ENCODE measurements around the gene CCDC180.
"Not testable (repeated sequence)": the region's sequence is repeated elsewhere in the genome, so short reads cannot be mapped to it uniquely, and the experiment has no call there.

Gene CCDC180

DNA sequence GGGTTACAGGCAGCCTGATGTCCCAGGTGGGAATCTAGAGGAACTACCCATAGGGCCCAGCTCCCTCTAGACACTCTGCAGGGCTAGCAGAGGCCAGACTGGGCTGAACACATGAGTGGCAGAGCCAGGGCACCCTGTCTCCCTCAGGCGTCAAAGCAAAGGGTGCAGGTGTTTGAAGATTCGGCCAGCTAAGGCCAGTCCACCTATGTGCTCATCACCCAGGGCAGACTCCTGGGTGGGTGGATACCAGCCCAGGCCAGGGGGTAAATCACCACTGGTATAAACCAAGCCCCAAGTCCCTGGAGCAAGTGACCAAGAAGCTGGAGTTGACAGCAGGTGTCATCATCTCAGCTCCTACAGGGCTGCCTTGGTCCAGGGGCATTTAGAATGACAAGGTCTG lies 3.4 kb downstream of the CCDC180 start:
- DNase-seq: no peak

DNA sequence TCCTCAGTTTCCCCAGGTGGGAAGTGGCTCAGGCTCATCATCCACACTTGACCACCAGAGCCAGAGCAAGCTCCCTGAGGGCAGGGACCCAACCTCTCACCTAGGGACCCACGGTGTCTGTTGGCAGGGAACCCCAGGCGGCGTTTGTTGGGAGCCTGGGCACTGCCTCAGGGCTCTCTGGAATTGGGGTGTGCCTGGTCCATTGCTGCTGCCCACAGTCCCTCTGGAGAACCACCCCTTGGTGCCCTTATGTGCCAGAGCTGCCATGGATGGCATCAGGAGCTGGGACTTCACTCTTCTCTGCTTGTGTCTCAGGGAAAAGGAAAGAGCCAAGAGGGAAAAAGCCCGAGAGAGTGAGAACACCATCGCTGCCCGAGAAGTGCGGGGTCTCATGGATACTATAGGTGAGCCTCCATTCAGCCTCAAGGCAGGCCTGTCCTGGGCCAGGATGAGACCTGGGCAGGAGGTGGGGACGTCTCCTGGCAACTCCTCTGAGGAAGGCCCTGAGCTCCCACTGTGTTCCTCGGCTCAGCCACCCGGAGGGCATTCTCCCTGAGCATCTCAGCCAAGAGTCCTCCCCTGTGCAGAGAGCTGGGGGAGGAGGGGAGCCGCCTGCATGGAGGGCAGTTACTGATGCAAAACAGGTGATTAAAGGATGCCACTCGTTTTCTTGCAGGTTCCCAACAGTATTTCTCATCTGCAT lies 4.5 kb downstream of the CCDC180 start:
- DNase-seq: no peak

DNA sequence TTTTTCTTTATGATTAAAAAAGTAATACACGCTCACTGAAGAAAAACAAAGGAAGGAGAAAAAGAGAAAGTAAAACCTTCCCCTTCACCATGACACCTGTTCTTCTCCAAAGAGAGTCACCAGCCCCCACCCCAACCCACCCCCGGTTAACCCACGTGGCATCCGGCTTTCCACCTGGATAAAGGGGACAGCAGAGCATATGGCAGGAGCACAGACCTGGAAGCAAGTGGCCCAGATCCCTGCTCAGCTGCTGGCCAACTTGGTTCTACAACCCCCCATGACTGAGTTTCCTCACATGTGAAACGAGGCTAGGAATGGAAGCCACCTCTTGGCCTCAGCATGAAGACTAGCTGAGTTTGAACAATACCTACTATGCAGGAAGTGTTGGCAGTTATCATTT lies 5.1 kb downstream of the CCDC180 start:
- no peak for DNase-seq

DNA sequence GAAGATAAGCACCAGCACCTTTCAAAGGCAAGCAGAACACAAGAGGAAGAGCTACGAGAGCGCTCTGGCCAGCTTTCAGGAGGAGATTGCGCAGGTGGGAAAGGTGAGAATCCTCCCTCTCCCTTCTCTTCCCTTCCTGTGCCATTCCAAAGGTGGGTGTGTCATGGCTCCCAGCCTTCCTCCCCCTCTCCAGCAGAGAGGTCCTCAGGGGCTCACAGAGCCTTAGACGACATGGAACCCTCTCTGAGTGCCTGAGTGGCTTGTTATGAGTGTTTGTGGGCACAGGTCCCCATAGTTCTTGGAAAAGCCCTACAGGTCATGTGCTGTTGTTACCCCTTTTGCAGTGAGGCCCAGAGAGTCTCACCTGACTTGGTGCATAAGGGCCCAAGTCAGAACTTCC lies 5.8 kb downstream of the CCDC180 start:
- DNase-seq: no peak

DNA sequence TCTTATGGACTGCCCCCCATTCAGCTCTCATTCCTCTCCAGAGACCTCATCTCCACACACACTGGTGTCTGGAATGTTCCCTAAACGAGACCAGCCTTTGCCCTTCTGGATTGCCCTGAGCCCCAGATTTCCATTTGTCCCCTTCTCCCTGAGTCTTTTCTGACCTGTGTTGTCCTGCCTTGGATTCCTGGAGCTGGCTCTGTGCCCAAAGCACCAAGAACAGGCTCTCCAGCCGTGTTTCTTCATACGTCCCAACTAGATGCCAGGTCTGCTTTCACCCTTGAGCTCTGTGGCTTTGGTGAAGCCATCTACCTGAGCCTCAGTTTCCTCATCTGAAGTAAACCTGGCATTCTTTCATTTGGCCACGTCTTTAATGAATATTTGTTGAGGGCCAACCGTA lies 6.3 kb downstream of the CCDC180 start:
- DNase-seq: no peak

DNA sequence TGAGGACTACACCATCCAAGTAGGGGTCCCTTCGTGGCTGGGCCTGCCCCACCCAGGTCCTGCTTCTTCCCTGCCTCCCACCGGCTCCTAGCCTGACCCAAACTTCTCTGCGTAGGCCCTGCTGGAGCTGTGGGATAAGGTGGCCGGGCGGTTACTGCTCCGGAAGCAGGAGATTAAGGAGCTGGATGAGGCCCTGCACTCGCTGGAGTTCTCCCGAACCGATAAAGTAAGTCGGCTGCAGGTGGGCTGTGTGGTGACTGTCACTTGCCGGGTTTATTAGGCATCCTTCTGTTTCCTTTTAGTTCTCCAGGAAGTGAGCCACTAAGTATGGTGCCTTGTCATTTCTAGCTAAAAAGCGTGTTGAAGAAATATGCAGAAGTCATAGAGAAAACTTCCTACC lies 7.0 kb downstream of the CCDC180 start:
- DNase-seq: no peak

DNA sequence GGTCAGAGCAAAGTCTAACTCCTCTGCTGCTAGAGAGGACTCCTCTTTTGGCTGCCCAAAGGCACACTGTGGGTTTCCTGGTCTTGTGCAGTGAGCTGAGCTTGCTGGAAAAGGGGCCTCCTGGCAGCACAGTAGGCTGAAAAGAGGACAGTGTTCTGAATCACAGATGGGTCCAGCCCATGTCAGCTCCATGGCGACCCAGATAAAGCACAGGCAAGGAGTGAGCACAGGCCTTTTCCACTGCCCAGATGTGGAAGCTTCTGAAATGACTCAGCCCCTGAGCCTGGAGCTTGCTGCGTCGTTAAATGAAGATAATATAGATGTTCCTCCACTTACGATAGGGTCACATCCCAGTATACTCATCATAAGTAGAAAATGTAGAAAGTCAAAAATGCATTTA lies 8.1 kb downstream of the CCDC180 start:
- no peak for DNase-seq

DNA sequence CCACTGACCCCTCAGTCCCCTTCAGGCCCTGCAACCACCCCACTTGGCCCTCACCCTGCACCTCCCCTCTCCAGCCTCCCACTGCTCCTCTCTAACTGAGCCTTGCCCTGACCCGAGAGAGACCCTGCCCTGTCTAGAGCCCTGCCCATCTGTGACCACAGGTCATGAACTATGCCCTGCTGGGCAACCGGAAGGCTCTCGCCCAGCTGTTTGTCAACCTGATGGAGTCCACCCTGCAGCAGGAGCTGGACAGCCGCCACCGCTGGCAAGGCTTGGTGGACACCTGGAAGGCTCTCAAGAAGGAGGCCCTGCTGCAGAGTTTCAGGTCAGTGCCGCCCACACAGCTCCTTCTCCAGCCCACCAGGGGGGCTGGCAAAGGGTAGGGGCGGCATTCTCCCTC lies 9.4 kb downstream of the CCDC180 start:
- no peak for DNase-seq

DNA sequence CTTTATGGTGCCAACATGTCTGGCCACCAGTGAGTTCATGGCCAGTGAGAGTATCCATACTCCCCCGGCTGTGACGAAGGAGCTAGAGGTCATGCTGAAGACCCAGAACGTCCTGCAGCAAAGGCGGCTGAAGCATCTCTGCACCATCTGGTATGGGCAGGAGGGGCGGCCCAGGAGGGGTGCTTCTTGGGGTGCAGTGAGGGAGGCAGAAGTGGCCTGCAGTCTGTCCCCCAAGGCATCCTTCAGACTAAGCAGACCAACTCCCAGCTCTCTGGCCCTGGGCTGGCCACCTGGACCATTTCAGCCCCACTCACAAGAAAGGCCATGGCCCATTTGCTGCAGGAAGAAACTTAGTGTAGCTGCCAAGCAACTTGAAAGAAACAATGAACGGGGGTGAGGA lies 11.0 kb downstream of the CCDC180 start:
- no peak for DNase-seq

DNA sequence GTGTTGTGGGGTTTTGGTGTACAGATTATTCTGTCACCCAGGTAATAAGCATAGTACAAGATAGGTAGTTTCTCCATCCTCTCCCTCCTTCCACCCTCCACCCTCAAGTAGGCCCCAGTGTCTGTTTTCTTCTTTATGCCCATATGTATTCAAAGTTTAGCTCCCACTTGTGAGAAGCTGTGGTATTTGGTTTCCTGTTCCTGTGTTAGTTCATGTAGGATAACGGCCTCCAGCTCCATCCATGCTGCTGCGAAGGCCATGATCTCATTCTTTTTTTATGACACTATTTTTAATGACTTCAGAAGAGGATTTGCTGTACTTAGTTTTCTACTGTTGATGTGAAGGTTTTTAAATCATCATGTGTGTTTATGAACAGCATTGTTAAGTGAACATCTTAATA lies 11.9 kb downstream of the CCDC180 start:
- no peak for DNase-seq

DNA sequence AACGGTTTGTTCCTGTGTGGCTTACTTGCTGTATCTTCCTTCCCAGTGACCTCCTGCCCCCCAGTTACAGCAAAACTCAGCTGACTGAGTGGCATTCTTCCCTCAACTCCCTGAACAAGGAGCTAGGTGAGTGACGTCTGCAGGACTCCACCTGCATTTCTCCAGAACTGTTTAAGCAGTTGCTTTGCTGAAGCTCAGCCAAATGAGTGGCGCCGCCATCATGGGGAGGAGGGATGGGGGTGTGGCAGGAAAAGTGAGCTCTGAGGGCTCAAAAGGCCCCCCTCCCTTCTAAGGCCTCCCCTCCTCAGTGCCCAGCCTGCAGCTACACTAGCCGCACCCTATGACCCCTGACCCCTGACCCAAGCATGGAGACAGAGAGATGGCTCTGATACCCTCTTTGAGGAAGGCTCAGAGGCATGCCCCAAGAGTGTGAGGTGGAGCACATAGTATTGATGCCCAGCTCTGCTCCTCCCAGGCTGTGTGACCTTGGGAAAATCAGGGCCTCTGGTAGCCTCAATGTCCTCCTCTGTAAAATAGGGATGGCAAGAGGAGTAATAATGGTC lies 12.7 kb downstream of the CCDC180 start:
- no peak for DNase-seq

DNA sequence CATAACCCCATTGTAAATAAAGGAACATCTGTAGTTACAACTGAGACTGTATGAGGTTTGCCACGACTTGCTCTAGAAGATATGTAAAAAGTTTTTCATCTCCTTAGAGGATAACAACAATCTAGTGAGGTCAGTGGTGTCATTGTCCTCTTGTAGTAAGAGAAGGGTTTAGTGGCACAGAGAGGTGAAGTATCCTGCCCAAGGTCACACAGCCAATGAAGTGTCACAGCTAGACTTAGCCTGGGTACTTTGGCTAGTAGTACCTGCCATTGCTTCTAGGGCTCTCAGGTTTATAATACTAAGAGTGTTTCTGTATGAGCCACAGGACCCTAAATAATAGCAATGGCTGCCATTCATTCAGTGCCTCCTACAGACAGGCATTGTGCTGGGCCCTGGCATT lies 13.8 kb downstream of the CCDC180 start:
- no peak for DNase-seq

DNA sequence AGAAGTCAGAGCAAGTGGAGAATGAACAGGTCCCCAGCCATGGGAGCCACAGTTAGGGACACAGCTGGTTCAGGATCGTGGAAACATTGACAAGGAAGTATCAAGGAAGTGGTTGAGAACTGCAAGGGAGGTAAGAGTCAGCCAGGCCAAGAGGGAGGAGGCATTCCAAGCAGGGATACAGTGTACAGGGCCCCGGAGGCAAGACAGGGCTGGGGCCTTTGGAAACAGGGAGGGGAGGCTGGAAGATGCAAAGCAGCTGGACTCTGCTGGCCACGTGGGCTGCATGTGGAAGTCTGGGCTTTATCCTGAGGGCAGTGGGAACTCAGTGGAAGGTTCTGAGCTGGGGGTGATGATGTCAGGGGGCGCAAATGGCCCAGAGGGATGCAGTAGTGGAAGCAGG lies 14.2 kb downstream of the CCDC180 start:
- DNase-seq: no peak

DNA sequence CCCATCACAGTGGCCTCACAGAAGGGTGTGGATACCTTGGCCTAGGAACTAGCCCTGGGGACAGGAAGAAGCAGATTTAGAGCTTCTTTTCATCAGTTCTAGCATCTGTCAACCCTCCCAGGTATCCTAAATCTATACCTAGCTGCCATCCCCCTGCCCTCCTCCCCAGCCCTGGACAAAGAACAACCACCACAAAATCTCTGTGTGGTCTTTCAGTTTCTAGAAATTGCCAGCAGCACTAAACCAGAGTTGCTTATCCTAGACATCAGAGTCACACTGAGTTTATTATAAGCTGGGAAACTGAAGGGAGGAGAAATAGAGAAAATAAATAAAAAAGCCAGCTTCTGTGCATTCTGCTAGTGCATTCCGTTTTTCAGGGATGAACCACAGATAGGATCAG lies 14.6 kb downstream of the CCDC180 start:
- no peak for DNase-seq

DNA sequence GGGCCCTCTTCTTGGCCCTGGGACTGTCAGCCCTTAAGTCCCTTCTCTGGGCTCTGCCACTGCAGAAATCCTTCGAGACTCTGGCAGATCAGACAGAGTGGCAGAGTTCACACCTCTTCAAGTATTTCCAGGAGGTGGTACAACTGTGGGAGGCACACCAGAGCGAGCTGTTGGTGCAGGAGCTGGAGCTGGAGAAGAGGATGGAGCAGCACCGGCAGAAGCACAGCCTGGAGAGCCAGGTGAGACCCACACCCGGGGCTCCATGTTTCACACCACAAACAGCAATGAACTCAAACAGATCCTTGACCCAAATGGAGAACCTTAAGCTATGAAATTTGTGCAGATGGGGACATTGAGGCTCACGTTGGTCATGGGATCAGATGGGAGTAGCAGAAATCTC lies 17.5 kb downstream of the CCDC180 start:
- DNase-seq: no peak

DNA sequence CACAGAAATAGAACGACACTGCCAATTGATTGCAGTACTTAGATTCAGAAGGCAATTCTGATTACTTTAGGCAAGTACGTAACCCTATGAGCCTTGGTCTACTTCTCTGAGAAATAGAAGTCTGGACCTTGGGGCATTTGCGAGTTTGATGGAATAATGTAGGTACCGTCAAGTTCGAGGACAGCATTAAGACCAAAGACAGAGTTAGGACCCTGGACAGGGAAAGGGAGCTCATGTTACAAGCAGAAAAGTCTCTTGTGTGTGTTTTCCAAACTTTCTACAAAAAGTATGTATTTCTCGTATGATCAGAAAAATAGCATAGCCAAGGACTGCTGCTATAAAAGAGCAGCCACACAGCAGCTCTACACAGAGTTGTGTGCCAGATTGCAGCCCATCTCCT lies 20.1 kb downstream of the CCDC180 start:
- no peak for DNase-seq

DNA sequence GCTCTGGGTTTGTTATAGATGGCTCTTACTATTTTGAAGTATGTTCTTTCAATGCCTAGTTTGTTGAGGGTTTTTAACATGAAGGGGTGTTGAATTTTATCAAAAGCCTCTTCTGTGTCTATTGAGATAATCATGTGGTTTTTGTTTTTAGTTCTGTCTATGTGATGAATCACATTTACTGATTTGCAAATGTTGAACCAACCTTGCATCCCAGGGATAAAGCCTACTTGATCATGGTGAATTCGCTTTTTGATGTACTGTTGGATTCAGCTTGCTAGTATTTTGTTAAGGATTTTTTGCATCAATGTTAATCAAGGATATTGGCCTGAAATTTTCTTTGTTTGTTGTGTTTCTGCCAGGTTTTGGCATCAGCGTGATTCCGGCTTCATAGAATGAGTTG lies 25.5 kb downstream of the CCDC180 start:
- no peak for DNase-seq

DNA sequence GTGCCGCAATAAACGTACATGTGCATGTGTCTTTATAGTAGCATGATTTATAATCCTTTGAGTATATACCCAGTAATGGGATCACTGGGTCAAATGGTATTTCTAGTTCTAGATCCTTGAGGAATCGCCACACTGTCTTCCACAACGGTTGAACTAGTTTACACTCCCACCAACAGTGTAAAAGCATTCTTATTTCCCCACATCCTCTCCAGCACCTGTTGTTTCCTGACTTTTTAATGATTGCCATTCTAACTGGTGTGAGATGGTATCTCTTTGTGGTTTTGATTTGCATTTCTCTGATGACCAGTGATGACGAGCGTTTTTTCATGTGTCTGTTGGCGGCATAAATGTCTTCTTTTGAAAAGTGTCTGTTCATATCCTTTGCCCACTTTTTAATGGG lies 28.2 kb downstream of the CCDC180 start:
- DNase-seq: not testable (repeated sequence)

DNA sequence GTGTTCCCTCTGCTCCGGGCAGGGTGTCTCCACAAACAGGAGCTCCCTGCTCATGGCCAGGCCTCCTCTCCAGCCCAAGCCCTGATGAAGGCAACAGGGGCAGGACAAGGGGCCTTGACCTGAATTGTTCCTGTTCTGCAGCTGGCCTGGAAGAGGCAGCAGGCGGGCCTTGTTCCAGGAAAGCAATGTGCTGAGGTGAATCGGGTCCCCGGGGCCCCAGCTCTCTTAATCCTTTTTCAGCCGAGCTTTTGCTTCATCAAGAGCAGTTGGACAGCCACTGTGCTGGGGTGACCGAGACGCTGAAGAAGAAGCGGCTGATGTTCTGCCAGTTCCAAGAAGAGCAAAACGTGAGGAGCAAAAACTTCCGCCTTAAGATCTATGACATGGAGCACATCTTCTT lies 41.4 kb downstream of the CCDC180 start:
- no peak for DNase-seq

DNA sequence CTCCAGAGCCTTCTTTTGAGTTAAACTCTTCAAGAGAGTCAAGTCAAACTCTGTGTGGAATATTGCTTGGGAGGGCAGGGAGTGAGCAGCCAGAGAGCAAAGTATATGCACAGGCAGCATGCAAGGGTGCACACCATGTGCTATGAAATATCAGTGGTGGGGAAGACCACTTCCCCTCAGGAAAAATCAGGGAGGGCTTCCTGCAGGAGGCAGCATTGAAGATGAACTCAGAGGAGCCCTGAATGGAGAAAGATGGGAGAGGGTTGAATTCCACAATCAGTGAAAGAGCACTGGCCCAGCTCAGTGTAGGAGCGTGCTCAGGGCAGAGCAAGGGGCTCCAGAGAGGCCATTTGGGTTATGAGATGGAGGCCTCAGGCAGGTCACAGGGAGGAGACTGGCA lies 41.9 kb downstream of the CCDC180 start:
- DNase-seq: no peak

DNA sequence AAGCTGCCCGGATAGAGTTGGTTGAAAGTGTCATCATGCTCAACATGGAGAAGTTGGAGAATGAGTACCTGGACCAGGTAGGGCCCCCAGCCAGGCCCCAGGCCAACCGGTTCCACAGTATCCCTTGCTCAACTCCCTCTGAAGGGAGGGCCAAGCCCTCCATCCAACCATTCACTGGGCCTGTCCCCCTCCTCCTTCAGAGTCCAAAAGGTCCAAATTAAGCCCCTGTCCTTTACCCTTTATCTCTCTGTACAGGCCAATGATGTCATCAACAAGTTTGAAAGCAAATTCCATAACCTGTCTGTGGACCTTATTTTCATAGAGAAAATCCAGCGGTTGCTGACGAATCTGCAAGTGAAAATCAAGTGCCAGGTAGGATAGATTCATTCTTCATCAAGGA lies 47.2 kb downstream of the CCDC180 start:
- no peak for DNase-seq

DNA sequence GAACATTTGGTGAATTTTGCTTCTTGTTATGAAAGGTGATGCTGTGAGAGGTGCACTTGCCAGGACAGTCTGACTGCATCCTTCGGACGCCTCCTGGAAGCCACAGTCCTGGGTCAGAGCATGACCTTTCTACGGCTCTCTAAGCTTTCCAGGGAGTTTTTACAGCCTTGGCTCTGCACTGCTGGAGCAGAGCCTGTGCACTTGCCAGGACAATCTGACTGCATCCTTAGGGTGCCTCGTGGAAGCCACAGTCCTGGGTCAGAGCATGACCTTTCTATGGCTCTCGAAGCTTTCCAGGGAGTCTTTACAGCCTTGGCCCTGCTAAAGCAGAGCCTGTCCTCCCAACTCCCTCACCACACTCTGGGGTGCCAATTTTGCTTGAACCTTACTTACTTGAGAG lies 49.6 kb downstream of the CCDC180 start:
- DNase-seq: no peak

All from hypothalamus (tissue), 51 donors.